ENCODE results near the gene LACRT. TPM values are rescaled to one million over a fixed set of nuclear protein-coding genes. Genes with fewer than 3 reads are reported as not detected.

The LACRT gene
- total RNA-seq, 2 donors from 2014 or later = not detected

DNA sequence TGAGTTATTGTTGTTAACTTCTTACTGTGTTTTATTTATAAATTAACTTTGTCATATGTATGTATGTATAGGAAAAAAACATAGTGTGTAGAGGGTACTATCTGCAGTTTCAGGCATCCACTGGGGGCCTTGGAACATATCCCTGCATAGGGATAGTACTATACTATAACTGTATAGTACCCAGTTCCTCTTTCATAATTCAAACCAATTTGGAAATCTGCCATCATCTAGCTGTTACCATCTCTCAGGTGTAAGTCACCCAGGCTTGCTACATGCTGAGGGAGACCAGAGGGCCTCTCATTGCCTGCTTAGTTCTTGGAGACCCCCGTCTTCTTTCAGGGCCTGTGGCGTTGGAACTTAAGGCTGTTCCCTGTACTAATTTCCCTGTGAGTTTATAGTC, 26.4 kb upstream of the LACRT start:
- H3K27ac ChIP-seq = no peak overlapping the region

GRCh38 chr12:54660320-54660962, 25.7 kb upstream of the LACRT start:
- intact Hi-C loops (cut with DNase I) = no loop called here
- H3K27ac ChIP-seq = no peak overlapping the region

More for the DNA sequence above, 26.4 kb upstream of the LACRT start:
- no peaks in the 10 kb centered on the region for H3K9me3 ChIP-seq
- DNase-seq (no peak), ATAC-seq (no peak)
- no peak for TF ChIP-seq POLR2A (IDR thresholded peaks at IDR 0.05)
- no peaks in the 10 kb centered on the region for H3K36me3 ChIP-seq (replicated peaks in 1 of 2; ENCODE audit: insufficient read depth in 1 of 2, low read depth in 2 of 2)
- intact Hi-C loops (cut with DNase I) = no loop called here
- no peak overlapping the region for H3K4me3 ChIP-seq
- H3K27me3 ChIP-seq = no peaks in the 10 kb centered on the region
- peaks cover 9% of the 10 kb centered on the region for H3K4me1 ChIP-seq
- 17 to 42% methylated on average over 2 of the region's 2 CpGs for WGBS, 2 donors

GRCh38 chr12:54658306-54659264, 23.9 kb upstream of the LACRT start:
- Histone ChIP-seq H3K27me3 (no peaks in the 10 kb centered on the region), H3K9me3 (no peaks in the 10 kb centered on the region), H3K4me1 (no peaks in the 10 kb centered on the region), H3K4me3 (no peak overlapping the region), H3K27ac (no peak overlapping the region), H3K36me3 (replicated peaks in 1 of 2; ENCODE audit: insufficient read depth in 1 of 2, low read depth in 2 of 2) (no peaks in the 10 kb centered on the region)
- intact Hi-C loops (cut with DNase I) = no loop called here
- TF ChIP-seq POLR2A (IDR thresholded peaks at IDR 0.05) = no peak
- TF ChIP-seq CTCF (IDR thresholded peaks at IDR 0.05) = peak in 6 of 7 experiments; percentile 39 to 61 (median 46)
- DNase-seq (peak; percentile 58 to 69 (median 62)), ATAC-seq (peak; percentile 71)
- WGBS, 2 donors = 33 to 37% methylated on average over 19 of the region's 19 CpGs

More at GRCh38 chr12:54660320-54660962, 25.7 kb upstream of the LACRT start:
- peaks cover 3% of the 10 kb centered on the region for H3K4me1 ChIP-seq
- no peaks in the 10 kb centered on the region for H3K9me3 ChIP-seq
- TF ChIP-seq CTCF (IDR thresholded peaks at IDR 0.05) (no peak), POLR2A (IDR thresholded peaks at IDR 0.05) (no peak)
- no peak overlapping the region for H3K4me3 ChIP-seq
- DNase-seq = no peak
- ATAC-seq = no peak
- H3K27me3 ChIP-seq = no peaks in the 10 kb centered on the region
- WGBS, 2 donors = 72 to 73% methylated on average over 10 of the region's 10 CpGs
- H3K36me3 ChIP-seq (replicated peaks in 1 of 2; ENCODE audit: insufficient read depth in 1 of 2, low read depth in 2 of 2) = no peaks in the 10 kb centered on the region

DNA sequence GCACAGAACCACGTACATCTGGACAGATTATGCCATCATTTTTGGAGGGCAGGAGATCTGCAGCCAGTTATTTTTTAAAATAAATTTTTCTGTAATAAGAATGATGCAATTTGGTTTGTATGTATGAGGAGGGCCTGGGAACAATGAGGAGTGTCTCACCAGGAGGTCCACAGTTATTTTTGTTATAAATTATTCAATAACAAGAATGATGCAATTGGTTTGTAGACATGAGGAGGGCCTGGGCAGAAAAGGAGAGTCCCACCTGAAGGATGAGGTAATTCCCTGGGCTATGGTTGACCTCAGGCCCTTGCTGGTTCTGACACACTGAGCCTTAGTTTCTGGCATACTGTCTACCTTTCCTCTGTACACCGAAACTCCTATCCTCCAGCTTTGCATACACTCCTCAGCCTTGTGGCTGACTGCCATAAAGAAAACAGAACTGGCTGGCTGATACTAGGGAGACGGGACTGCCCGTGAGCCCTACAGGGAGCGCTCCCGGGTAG, 22.5 kb upstream of the LACRT start:
- intact Hi-C loops (cut with DNase I) = no loop called here
- 70 to 76% methylated on average over 6 of the region's 6 CpGs for WGBS, 2 donors
- H3K27ac ChIP-seq = no peak overlapping the region
- ATAC-seq = peak; percentile 29
- TF ChIP-seq CTCF (IDR thresholded peaks at IDR 0.05) (no peak), POLR2A (IDR thresholded peaks at IDR 0.05) (no peak)
- no peak overlapping the region for H3K4me3 ChIP-seq
- H3K9me3 ChIP-seq = no peaks in the 10 kb centered on the region
- no peak for DNase-seq
- H3K4me1 ChIP-seq = no peaks in the 10 kb centered on the region
- no peaks in the 10 kb centered on the region for H3K36me3 ChIP-seq (replicated peaks in 1 of 2; ENCODE audit: insufficient read depth in 1 of 2, low read depth in 2 of 2)
- H3K27me3 ChIP-seq = no peaks in the 10 kb centered on the region

GRCh38 chr12:54654926-54655325, 20.2 kb upstream of the LACRT start:
- intact Hi-C loops (cut with DNase I) = no loop called here
- Histone ChIP-seq H3K9me3 (no peaks in the 10 kb centered on the region), H3K4me3 (no peak overlapping the region), H3K36me3 (replicated peaks in 1 of 2; ENCODE audit: insufficient read depth in 1 of 2, low read depth in 2 of 2) (no peaks in the 10 kb centered on the region), H3K4me1 (no peaks in the 10 kb centered on the region), H3K27me3 (no peaks in the 10 kb centered on the region), H3K27ac (no peak overlapping the region)
- 44 to 45% methylated on average over 2 of the region's 2 CpGs for WGBS, 2 donors
- TF ChIP-seq CTCF (IDR thresholded peaks at IDR 0.05) (no peak), POLR2A (IDR thresholded peaks at IDR 0.05) (no peak)
- ATAC-seq (no peak), DNase-seq (no peak)

Data from body of pancreas (tissue), 4 donors.